Measurements from ENCODE around the gene FGF2. TPM values are rescaled to one million over a fixed set of nuclear protein-coding genes. Genes with fewer than 3 reads are reported as not detected.
"Not testable (repeated sequence)": the region's sequence is repeated elsewhere in the genome, so short reads cannot be mapped to it uniquely, and the experiment has no call there.

The FGF2 gene
- total RNA-seq, 3 donors from 2014 or later: 1.3 to 45.0 (median 2.4) TPM

DNA sequence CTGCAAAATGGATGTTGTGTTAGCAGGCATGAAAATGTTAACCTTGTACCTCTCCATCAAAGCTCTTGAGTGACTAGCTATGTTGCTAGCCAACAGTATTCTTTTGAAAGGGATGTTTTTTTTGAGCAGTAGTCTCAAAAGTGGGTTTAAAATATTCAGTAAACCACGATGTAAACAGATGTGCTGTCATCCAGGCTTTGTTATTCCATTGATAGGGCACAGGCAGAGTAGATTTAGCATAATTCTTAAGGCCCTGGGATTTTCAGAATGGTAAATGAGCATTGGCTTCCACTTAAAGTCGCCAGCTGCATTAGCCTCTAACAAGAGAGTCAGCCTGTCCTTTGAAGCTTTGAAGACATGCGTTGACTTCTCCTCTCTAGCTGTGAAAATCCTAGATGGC, 18.4 kb downstream of the FGF2 start:
- intact Hi-C loops (cut with DNase I, micrococcal nuclease): no loop called here
- ATAC-seq (no peak), DNase-seq (no peak)
- TF ChIP-seq, protein P1, sequence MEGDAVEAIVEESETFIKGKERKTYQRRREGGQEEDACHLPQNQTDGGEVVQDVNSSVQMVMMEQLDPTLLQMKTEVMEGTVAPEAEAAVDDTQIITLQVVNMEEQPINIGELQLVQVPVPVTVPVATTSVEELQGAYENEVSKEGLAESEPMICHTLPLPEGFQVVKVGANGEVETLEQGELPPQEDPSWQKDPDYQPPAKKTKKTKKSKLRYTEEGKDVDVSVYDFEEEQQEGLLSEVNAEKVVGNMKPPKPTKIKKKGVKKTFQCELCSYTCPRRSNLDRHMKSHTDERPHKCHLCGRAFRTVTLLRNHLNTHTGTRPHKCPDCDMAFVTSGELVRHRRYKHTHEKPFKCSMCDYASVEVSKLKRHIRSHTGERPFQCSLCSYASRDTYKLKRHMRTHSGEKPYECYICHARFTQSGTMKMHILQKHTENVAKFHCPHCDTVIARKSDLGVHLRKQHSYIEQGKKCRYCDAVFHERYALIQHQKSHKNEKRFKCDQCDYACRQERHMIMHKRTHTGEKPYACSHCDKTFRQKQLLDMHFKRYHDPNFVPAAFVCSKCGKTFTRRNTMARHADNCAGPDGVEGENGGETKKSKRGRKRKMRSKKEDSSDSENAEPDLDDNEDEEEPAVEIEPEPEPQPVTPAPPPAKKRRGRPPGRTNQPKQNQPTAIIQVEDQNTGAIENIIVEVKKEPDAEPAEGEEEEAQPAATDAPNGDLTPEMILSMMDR (IDR thresholded peaks at IDR 0.05): no peak
- Histone ChIP-seq H3K36me3 (ENCODE audit: low read depth) (no peaks in the 10 kb centered on the region), H3K4me3 (no peak overlapping the region), H3K9me3 (no peaks in the 10 kb centered on the region), H3K4me1 (ENCODE audit: low read depth) (peaks cover 6% of the 10 kb centered on the region)

DNA sequence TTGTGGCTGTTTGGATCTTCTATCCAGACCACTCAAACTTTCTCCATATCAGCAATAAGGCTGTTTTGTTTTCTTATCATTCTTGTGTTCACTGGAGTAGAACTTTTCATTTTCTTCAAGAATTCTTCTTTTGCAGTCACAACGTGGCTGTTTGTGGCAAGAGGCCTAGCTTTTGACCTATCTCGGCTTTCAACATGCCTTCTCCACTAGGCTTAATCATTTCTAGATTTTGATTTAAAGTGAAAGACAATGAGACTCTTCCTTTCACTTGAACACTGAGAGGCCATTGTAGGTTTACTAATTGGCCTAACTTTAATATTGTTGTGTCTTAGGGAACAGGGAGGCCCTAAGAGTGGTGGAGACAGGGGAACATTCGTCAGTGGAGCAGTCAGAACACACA, 19.1 kb downstream of the FGF2 start:
- intact Hi-C loops (cut with DNase I, micrococcal nuclease): no loop called here
- no peaks in the 10 kb centered on the region for H3K36me3 ChIP-seq (ENCODE audit: low read depth)
- peaks cover 6% of the 10 kb centered on the region for H3K4me1 ChIP-seq (ENCODE audit: low read depth)
- TF ChIP-seq, protein P1 (IDR thresholded peaks at IDR 0.05): no peak
- H3K4me3 ChIP-seq: no peak overlapping the region
- H3K9me3 ChIP-seq: no peaks in the 10 kb centered on the region
- ATAC-seq (no peak), DNase-seq (no peak)

DNA sequence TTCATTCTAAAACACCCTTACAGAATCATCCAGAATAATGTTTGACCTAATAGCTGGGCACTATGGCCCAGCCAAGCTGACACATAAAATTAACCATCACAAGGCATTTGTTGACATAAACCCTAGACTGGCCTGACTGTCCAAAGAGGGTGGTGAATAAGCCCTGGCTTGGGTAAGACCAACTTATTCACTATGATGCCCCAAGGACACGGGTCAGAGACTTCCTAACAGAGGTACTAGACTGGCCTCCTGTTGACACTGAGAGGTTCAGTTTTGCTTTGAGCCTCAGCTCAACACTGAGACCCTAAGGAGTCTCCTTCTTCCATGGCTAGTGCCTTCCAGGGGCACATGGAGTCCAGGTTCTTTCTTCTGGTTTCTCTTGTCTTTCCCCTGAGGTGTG, 21.3 kb downstream of the FGF2 start:
- ATAC-seq (no peak), DNase-seq (no peak)
- TF ChIP-seq, protein P1 (IDR thresholded peaks at IDR 0.05): no peak
- H3K36me3 ChIP-seq (ENCODE audit: low read depth): no peaks in the 10 kb centered on the region
- H3K4me1 ChIP-seq (ENCODE audit: low read depth): peaks cover 6% of the 10 kb centered on the region
- H3K4me3 ChIP-seq: no peak overlapping the region
- no peaks in the 10 kb centered on the region for H3K9me3 ChIP-seq
- intact Hi-C loops (cut with DNase I, micrococcal nuclease): no loop called here

DNA sequence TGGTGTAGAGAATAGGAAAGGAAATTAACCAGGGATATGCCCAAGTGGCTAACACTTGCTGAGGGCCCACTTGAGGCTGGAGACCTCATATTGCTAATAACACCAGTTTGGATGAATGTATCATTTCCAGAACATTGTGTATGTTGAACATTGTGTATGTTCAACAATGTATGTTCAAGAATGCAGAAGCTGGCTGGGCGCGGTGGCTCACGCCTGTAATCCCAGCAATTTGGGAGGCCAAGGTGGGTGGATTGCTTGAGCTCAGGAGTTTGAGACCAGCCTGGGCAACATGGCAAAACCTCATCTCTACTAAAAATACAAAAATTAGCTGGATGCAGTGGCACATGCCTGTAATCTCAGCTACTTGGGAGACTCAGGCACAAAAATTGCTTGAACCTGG, 23.2 kb downstream of the FGF2 start:
- intact Hi-C loops (cut with DNase I, micrococcal nuclease); ATAC-seq; H3K4me1 ChIP-seq (ENCODE audit: low read depth); H3K9me3 ChIP-seq; DNase-seq; H3K4me3 ChIP-seq; H3K36me3 ChIP-seq (ENCODE audit: low read depth): not testable (repeated sequence)

DNA sequence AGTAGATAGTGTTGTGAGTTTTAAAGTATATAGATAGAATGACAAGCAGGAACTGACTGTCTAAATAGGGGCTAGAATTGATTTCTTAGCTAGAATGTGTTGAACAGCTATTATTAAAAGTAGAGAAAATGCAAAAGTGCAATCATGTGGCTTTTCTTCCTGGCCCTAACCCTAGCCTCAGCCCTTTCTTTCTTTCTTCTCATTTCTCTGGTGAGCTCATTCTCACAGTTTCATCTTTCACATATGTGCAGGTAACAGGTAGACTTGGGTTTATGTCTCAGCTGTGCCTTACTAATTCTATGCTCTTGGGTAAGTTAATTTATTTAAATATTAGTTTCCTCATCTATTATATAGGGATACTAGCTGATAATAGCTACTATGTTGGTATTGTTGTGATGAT, 24.9 kb downstream of the FGF2 start:
- Histone ChIP-seq H3K36me3 (ENCODE audit: low read depth) (no peaks in the 10 kb centered on the region), H3K9me3 (no peaks in the 10 kb centered on the region), H3K4me1 (ENCODE audit: low read depth) (no peaks in the 10 kb centered on the region), H3K4me3 (no peak overlapping the region)
- TF ChIP-seq, protein P1 (IDR thresholded peaks at IDR 0.05): no peak
- intact Hi-C loops (cut with DNase I, micrococcal nuclease): no loop called here
- DNase-seq (no peak), ATAC-seq (no peak)

DNA sequence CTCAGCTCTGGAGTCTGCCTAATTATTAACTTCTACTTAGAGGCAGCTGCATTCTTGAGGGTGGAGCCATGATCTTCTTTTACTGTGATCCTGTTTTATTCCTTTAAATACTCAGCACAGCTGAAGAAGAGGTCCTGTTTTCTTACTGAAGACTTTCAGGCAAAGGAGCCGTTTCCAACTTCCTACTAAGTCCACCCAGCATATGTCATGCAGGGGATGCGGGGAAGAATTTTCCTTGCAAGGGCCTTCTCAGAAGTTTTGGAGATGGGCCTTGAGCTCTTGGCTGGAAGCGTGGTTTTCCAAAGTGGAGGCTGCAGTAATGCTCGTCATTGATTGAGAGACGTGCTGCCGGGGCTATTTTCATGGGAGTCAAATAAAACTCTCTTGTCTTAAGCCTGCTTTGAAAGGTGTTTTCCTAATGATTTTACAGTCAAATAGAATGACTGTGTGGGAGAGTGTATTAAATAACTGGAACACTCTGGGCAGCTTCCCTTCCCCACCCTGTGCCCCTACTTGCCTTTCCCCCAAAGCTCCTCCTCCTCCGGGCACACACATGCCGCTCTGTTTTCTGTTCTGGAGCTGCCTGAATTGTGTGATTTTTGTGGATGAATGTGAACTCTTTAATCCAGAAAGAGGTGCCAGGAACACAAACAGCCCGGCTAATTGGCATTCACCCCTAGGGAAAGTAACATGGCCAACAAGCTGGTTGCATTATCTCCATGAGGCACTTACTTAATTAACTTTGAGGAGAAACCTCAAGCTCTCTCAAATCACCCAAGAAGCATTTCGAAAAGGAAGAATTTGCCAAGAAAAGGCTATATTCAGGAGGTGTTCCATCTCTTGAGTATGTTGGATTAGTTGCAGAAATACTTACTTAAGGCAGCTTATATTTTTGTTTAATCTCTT, 28.1 kb downstream of the FGF2 start:
- peak; percentile 21 for ATAC-seq
- H3K36me3 ChIP-seq (ENCODE audit: low read depth): no peaks in the 10 kb centered on the region
- H3K9me3 ChIP-seq: no peaks in the 10 kb centered on the region
- TF ChIP-seq, protein P1 (IDR thresholded peaks at IDR 0.05): no peak
- intact Hi-C loops (cut with DNase I, micrococcal nuclease): no loop called here
- peak in 1 of 3 donors; percentile 12 for DNase-seq
- no peak overlapping the region for H3K4me3 ChIP-seq
- H3K4me1 ChIP-seq (ENCODE audit: low read depth): no peaks in the 10 kb centered on the region

Measured in mucosa of descending colon (tissue), 3 donors.